ENCODE results near the gene CABP7. TPM values are rescaled to one million over a fixed set of nuclear protein-coding genes. Genes with fewer than 3 reads are reported as not detected.

Gene CABP7
- total RNA-seq, 8 experiments from 2014 or later: 0.13 to 3.4 (median 1.0) TPM

DNA sequence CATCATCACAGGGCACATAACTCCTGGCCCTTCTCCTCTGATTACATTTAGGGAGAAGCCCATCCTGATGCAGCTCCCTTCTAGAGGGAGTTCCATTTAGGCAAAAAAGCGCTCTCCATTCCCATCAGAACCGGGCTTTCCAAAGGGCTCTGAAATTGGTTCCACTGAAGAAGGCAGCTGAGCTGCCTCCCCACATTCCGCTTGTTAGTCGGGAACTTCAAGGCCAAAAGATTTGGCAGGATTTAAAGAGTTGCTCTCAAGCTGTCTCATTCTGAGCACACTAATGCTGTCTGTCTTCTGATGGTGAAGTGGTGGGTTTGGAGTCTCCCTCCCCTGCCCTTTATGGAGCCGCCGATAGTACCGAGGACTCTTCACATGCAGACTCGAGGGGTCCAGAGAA is 26.6 kb upstream of the CABP7 start:
- Histone ChIP-seq H3K27ac (no peak overlapping the region), H3K4me1 (replicated peaks in 1 of 2) (peaks cover 16 to 18% of the 10 kb centered on the region in 2 donors), H3K4me3 (no peak overlapping the region)
- in situ Hi-C loops (cut with MboI; ENCODE audit: low pct_unique_long_range_greater_than_20kb in 2 of 9, low sequenced_read_pairs in 9 of 9, unreplicated experiment in 9 of 9): loop anchor here in 4 of 9 experiments (25.0 kb wide), 2 partner anchors 319 to 394 kb away; partner anchors contain the start of gene HORMAD2 (in 3 of the 4)
- 20 to 100% (median 87%) methylated on average over 1 to 7 of the region's 8 CpGs; no CpG with 5 or more reads in 2 of the 10 experiments for WGBS, 10 experiments
- no peak for ATAC-seq (replicated peaks in 6 of 8)

DNA sequence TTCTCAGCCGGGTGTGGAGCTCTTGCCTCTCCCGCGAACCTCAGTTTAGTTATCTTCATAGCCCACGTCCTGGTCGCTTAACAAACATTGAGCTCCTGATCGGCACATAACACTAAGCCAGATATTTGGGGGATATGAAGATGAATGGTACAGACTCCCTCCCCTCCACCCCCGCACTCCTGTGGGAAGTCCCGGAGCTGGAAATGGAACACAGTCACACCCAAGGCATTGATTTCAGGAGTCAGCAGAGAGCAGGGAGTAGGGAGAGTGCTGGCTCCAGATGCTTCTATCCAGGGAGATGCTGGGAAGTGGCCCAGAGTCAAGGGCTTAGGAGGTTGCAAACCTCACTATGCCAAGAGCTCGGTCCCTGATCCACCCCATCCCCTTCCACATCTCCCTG is 26.1 kb upstream of the CABP7 start:
- ATAC-seq (replicated peaks in 6 of 8): peak in 3 of 8 experiments; percentile 42 to 89 (median 67)
- Histone ChIP-seq H3K27ac (no peak overlapping the region), H3K4me1 (replicated peaks in 1 of 2) (peaks cover 17 to 23% of the 10 kb centered on the region in 2 donors), H3K4me3 (no peak overlapping the region)
- in situ Hi-C loops (cut with MboI; ENCODE audit: low pct_unique_long_range_greater_than_20kb in 2 of 9, low sequenced_read_pairs in 9 of 9, unreplicated experiment in 9 of 9): loop anchor here in 4 of 9 experiments (25.0 kb wide), 2 partner anchors 319 to 394 kb away; partner anchors contain the start of gene HORMAD2 (in 3 of the 4)
- 0 to 100% (median 83%) methylated on average over 1 to 8 of the region's 9 CpGs; no CpG with 5 or more reads in 4 of the 10 experiments for WGBS, 10 experiments

DNA sequence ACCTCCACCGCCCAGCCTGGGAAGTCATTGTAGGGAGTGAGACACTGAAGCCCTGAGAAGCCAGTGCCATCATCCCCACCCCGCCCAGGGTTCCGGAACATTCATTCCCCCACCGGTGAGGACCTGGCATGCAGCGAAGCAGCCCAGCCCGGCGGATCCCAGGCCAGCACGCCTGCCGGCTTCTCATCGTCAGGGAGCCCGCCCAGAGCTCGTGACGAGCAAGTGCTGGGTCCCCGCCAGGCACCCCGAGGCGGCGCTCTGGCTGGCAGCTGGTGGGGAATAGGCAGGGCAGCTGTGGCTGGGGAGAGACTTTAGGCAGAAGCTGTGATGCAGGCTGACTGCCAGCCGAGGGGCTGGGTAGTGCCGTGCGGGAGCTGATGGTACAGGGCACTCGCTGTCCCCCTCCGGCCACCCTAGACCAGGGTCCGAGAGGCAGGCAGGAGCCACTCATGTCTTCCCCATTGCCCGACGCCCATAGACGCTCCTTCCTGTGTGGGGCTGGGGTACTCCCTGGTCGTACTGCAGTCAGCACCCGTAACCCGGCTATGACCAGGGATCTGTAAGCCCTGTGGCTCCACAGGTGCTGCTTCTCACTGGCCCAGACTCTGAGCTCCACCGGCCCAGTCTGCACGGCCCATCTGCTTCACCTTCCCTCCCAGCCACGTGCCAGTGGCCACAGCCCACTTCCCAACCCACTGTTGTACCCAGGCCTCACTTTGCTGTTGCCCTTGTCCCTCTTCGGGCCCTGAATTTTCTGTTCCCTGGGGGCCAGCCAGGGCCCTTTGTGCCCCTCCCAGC is 24.5 kb upstream of the CABP7 start:
- Histone ChIP-seq H3K27ac (no peak overlapping the region), H3K4me3 (no peak overlapping the region), H3K4me1 (replicated peaks in 1 of 2) (peaks cover 12 to 18% of the 10 kb centered on the region in 2 donors)
- in situ Hi-C loops (cut with MboI; ENCODE audit: low pct_unique_long_range_greater_than_20kb in 2 of 9, low sequenced_read_pairs in 9 of 9, unreplicated experiment in 9 of 9): loop anchor here in 4 of 9 experiments (25.0 kb wide), 2 partner anchors 317 to 392 kb away; partner anchors contain the start of gene HORMAD2 (in 3 of the 4)
- ATAC-seq (replicated peaks in 6 of 8): peak in 1 of 8 experiments; percentile 89
- 80 to 100% (median 100%) methylated on average over 2 to 7 of the region's 33 CpGs; no CpG with 5 or more reads in 7 of the 10 experiments for WGBS, 10 experiments

DNA sequence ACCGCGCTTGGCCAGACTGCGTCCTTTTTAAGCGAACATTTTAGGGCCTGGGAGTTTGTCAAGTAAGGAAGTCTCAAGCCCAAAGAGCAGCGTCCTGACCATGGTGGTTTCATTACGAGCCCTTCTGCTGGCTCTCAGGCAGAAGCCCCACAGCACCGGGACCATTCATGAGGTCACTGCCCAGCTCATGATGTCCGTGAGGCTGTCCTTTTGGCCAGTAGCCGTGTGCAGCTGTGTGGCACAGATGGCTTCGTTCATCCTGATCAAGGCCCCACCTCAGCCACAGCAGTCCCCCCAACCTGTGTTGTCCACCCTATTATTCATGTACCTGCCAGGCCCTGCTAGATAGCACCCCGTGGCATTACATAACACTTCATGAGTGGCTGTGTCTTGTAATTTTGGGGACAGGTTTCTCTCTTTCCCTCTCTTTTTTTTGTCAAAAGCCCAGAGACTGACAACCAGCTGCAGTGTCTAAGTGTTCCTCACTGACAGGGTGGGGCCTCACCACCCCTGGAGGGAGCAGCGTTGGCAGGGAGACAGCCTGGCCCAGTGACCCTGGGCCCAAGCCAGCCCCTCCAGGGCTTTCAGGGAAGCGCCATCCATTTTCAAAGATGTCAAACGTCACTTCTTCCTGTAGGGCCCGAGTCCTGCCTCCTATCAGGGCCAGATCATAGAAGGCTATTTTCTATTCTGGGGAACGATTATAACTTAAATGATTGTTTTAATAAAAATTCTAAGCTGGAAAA is 21.8 kb upstream of the CABP7 start:
- Histone ChIP-seq H3K27ac (no peak overlapping the region), H3K4me3 (no peak overlapping the region), H3K4me1 (replicated peaks in 1 of 2) (peaks cover 35 to 44% of the 10 kb centered on the region in 2 donors)
- ATAC-seq (replicated peaks in 6 of 8): peak in 6 of 8 experiments; percentile 9 to 54 (median 26)
- 60 to 100% (median 78%) methylated on average over 1 to 5 of the region's 16 CpGs; no CpG with 5 or more reads in 3 of the 10 experiments for WGBS, 10 experiments
- in situ Hi-C loops (cut with MboI; ENCODE audit: low pct_unique_long_range_greater_than_20kb in 2 of 9, low sequenced_read_pairs in 9 of 9, unreplicated experiment in 9 of 9): loop anchor here in 4 of 9 experiments (25.0 kb wide), 2 partner anchors 314 to 389 kb away; partner anchors contain the start of gene HORMAD2 (in 3 of the 4)

DNA sequence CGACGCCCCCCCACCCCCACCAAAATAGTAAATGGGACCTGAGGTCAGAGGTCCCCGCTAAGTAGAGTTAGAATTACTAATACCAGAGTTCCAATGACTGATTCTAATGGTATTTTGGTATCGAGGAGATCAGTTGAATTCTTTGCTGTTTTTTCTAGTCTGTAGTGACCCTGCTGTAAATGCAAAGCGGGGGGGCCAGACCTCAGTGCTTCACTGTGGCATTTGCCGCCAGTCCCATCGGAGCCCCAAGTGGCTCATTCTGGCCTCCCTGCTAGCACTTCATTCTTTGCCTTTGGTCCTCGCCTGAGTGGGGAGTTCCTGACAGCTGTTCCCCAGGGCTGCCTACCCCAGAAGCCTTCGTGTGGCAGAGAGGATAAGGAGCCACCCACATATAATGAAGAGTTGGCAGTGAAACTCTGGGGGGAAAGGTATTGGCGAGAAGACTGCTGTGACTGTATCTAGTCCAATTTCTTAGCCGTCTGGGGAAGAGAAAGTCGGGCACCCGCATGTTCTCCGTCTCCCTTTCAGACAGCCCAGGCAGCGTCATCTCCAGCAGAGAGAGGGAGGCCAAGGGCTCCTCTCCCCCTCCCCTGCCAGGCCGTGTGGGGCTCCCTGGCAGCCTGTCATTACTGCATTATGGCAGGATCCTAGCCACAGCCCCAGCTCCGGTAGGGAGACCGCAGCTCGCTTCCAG is 19.4 kb upstream of the CABP7 start:
- H3K4me1 ChIP-seq (replicated peaks in 1 of 2): peaks cover 56 to 64% of the 10 kb centered on the region in 2 donors
- peak in 4 of 8 experiments; percentile 3 to 39 (median 12) for ATAC-seq (replicated peaks in 6 of 8)
- H3K27ac ChIP-seq: no peak overlapping the region
- no peak overlapping the region for H3K4me3 ChIP-seq
- in situ Hi-C loops (cut with MboI; ENCODE audit: low pct_unique_long_range_greater_than_20kb in 2 of 9, low sequenced_read_pairs in 9 of 9, unreplicated experiment in 9 of 9): no loop called here
- 38 to 70% (median 52%) methylated on average over 1 to 9 of the region's 19 CpGs; no CpG with 5 or more reads in 2 of the 10 experiments for WGBS, 10 experiments

DNA sequence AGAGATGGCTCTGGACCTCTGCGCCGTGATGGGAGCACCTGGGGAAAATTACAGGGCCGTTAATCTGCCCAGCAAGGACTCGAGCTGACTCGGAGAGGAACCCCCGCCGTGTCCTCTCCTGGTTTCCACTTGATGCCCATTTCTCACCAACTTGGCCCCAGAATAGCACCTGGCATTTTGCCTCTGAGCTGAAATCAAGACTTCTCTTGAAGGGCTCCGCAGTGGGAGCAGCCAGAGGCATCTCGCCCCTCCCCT is 19.0 kb upstream of the CABP7 start:
- in situ Hi-C loops (cut with MboI; ENCODE audit: low pct_unique_long_range_greater_than_20kb in 2 of 9, low sequenced_read_pairs in 9 of 9, unreplicated experiment in 9 of 9): no loop called here
- H3K4me3 ChIP-seq: no peak overlapping the region
- no peak overlapping the region for H3K27ac ChIP-seq
- WGBS, 10 experiments: 20 to 87% (median 63%) methylated on average over 1 to 7 of the region's 9 CpGs; no CpG with 5 or more reads in 7 of the 10 experiments
- ATAC-seq (replicated peaks in 6 of 8): no peak
- H3K4me1 ChIP-seq (replicated peaks in 1 of 2): peaks cover 60 to 69% of the 10 kb centered on the region in 2 donors

DNA sequence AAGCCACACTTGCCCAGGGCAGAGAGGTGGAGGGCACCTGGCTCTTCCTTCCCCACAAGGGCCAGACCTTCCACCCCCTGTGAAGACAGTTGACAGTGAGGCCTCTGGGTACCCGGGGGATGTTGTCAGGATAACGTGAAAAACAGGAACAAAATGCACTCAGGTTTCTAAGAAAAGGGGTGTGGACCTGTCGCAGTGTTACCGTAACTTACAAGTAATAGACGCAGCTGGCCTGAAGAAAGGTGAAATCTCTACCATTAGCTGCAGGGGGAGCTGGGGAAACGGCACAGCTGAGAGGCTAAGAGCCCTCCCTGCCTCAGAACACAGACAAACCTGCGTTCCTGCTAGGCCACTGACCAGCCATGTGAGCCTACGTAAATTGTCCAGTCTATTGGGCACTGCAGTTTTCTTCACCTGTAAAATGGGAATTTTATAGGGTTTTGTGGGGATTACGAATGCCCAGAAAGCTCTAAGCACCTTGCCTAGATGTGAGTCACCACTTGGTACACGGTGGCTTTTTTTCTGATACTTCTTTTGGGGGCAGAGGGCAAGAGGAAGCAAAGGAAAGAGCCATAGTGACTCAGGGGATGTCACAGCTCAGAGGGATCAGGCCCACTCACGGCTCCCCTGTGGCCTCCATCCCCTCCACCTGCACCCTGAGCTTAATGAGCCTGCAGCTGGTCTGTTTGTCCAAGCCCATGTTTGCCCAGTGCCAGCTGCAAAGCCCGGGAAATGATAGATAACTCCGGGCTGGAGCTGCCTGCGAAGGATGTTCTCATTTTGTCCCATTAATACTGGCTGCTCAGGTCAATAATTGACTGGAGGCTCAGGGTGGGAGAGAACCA is 18.4 kb upstream of the CABP7 start:
- H3K27ac ChIP-seq: no peak overlapping the region
- in situ Hi-C loops (cut with MboI; ENCODE audit: low pct_unique_long_range_greater_than_20kb in 2 of 9, low sequenced_read_pairs in 9 of 9, unreplicated experiment in 9 of 9): no loop called here
- peak in 6 of 8 experiments; percentile 20 to 50 (median 26) for ATAC-seq (replicated peaks in 6 of 8)
- no peak overlapping the region for H3K4me3 ChIP-seq
- WGBS, 10 experiments: 0 to 58% (median 39%) methylated on average over 1 to 9 of the region's 14 CpGs; no CpG with 5 or more reads in 2 of the 10 experiments
- H3K4me1 ChIP-seq (replicated peaks in 1 of 2): peaks cover 66 to 74% of the 10 kb centered on the region in 2 donors

DNA sequence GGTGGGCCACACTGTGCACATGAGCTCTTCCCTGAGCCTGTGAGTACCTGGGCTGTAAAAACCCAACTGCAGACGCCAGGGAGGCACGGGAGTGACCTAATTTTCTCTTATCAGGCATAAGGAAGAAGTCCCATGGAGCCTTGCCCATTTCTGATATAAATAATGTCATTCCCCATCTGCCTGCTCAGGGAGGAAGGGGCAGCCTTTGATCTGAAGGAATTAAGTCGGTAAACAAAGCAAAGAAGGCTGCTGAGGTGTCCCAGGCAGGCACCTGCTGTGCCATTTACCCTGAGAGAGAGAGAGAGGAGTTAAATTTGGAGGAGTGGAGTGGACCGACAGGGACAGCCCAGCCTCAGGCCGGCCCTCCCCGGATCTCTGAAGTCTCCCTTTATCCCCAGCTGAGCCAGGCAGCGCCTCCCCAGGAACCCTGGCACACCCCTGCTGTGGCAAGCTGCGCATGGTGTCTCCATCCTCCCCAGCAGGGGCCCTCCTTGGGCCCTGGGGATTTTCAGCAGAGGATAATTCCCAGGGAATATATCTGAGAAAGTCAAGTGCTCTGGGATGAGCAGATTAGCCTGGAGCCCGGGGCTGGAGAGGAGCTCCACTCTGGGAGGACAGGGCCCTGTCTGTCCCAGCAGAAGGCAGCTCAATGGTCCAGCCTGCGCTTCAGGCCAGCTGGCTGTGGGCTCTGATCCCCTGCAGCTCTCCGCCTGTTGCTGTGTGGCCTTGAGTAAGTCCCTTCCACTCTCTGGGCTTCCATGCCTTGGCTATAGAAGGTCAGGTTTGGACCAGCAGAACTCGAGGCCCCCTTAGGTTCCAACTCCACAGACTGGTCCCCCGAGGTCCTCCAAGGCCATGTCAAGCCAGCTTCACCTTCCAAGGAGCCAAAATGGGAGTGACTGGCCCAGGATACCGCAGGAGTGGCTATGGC is 17.5 kb upstream of the CABP7 start:
- H3K27ac ChIP-seq: no peak overlapping the region
- H3K4me3 ChIP-seq: no peak overlapping the region
- peaks cover 75 to 81% of the 10 kb centered on the region in 2 donors for H3K4me1 ChIP-seq (replicated peaks in 1 of 2)
- ATAC-seq (replicated peaks in 6 of 8): peak in 3 of 8 experiments; percentile 21 to 33 (median 22)
- 23 to 60% (median 35%) methylated on average over 1 to 7 of the region's 14 CpGs; no CpG with 5 or more reads in 2 of the 10 experiments for WGBS, 10 experiments
- in situ Hi-C loops (cut with MboI; ENCODE audit: low pct_unique_long_range_greater_than_20kb in 2 of 9, low sequenced_read_pairs in 9 of 9, unreplicated experiment in 9 of 9): no loop called here

DNA sequence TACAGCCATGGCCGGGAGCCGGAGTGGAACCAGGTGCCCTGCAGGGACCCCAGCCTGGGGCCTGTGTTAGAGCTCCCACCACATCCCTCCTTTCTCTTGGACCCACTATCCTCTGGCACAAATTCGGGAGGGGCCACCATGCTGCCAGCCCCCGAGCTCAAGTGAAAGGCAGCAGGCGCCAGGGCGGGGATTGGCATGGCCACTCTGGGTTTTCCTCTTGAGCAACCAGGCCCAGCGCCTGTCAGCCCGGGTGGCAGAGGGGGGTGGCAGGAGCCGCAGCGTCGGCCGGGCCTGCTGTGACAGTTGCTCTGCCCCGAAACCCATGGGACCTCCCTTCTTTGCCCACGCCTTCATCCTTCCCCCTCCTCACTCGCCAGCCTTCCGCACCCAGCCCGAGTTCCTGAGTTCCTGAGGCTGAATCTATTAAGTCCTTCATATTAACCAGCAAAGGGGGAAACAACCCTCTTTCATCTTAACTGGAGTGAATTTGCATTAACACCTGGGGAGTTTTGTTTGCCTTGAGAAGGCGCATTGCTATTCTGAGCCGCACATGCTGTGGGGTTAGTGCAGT is 16.8 kb upstream of the CABP7 start:
- H3K4me3 ChIP-seq: no peak overlapping the region
- H3K4me1 ChIP-seq (replicated peaks in 1 of 2): peaks cover 76 to 82% of the 10 kb centered on the region in 2 donors
- ATAC-seq (replicated peaks in 6 of 8): no peak
- in situ Hi-C loops (cut with MboI; ENCODE audit: low pct_unique_long_range_greater_than_20kb in 2 of 9, low sequenced_read_pairs in 9 of 9, unreplicated experiment in 9 of 9): no loop called here
- WGBS, 10 experiments: 0 to 90% (median 47%) methylated on average over 1 to 7 of the region's 19 CpGs; no CpG with 5 or more reads in 2 of the 10 experiments
- no peak overlapping the region for H3K27ac ChIP-seq

DNA sequence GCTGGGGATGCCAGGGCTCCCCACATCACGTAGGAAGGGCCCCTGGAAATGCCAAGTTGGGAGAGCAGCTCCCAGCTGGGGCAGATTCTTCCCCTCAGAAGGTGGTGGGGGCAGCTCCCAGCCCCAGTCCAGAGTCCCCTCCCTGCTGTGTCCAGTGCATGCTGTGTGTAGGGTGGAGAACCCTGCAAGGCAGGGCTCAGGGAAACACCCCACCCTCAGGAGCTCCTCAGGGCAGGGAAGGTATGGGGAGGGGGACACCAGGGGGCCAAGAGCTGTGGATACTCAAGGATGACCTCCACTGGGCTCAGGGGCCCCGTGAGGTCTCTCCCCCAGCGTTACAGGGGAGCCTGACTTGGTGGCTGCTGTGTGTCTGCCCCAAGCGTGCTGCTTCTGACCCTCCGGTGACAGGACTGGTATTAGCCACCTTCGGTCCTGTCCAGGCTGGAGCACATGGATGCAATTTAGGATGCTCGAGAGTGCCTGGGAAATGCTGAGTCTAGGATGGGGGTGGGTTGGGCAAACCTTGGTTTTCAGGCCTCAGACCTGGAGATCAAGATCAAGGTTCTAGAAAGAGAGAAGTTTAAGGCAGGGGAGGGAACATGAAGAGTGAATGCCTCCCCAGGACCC is 16.1 kb upstream of the CABP7 start:
- ATAC-seq (replicated peaks in 6 of 8): peak in 2 of 8 experiments; percentile 19 to 45
- Histone ChIP-seq H3K4me1 (replicated peaks in 1 of 2) (peaks cover 69 to 76% of the 10 kb centered on the region in 2 donors), H3K4me3 (no peak overlapping the region), H3K27ac (peak overlapping the region in 1 of 2 donors; percentile 26)
- in situ Hi-C loops (cut with MboI; ENCODE audit: low pct_unique_long_range_greater_than_20kb in 2 of 9, low sequenced_read_pairs in 9 of 9, unreplicated experiment in 9 of 9): no loop called here
- 17 to 100% (median 46%) methylated on average over 1 to 2 of the region's 7 CpGs; no CpG with 5 or more reads in 7 of the 10 experiments for WGBS, 10 experiments

Data from motor neuron (in vitro differentiated cells).